Measurements from ENCODE around the gene P3R3URF. TPM values are rescaled to one million over a fixed set of nuclear protein-coding genes. Genes with fewer than 3 reads are reported as not detected.

The P3R3URF gene
- total RNA-seq, 1 donor from 2014 or later: not detected

- intact Hi-C loops (cut with DNase I): no loop called here
- DNase-seq (ENCODE audit: low spot score in 2 of 2): no peak
- H3K27me3 ChIP-seq: no peaks in the 10 kb centered on the region
- no peaks in the 10 kb centered on the region for H3K9me3 ChIP-seq
- no peaks in the 10 kb centered on the region for H3K36me3 ChIP-seq
- H3K4me1 ChIP-seq: no peaks in the 10 kb centered on the region
- TF ChIP-seq CTCF (IDR thresholded peaks at IDR 0.05): no peak
- H3K4me3 ChIP-seq: no peak overlapping the region
- H3K27ac ChIP-seq: no peak overlapping the region
These were observed 24.3 kb downstream of the P3R3URF start for GRCh38 chr1:46152016-46152415.

- no peak for DNase-seq (ENCODE audit: low spot score in 2 of 2)
- no peak overlapping the region for H3K4me3 ChIP-seq
- H3K36me3 ChIP-seq: no peaks in the 10 kb centered on the region
- intact Hi-C loops (cut with DNase I): no loop called here
- H3K4me1 ChIP-seq: no peaks in the 10 kb centered on the region
- no peaks in the 10 kb centered on the region for H3K9me3 ChIP-seq
- TF ChIP-seq CTCF (IDR thresholded peaks at IDR 0.05): no peak
- no peak overlapping the region for H3K27ac ChIP-seq
- H3K27me3 ChIP-seq: no peaks in the 10 kb centered on the region
These were observed 26.2 kb downstream of the P3R3URF start for GRCh38 chr1:46150085-46150484.

GRCh38 chr1:46148318-46148717, 28.0 kb downstream of the P3R3URF start:
- H3K27me3 ChIP-seq: no peaks in the 10 kb centered on the region
- H3K9me3 ChIP-seq: no peaks in the 10 kb centered on the region
- H3K4me1 ChIP-seq: no peaks in the 10 kb centered on the region
- H3K36me3 ChIP-seq: no peaks in the 10 kb centered on the region
- DNase-seq (ENCODE audit: low spot score in 2 of 2): no peak
- no peak overlapping the region for H3K27ac ChIP-seq
- TF ChIP-seq CTCF (IDR thresholded peaks at IDR 0.05): no peak
- H3K4me3 ChIP-seq: no peak overlapping the region
- intact Hi-C loops (cut with DNase I): no loop called here

GRCh38 chr1:46137916-46138315, 38.4 kb downstream of the P3R3URF start:
- Histone ChIP-seq H3K9me3 (no peaks in the 10 kb centered on the region), H3K4me3 (peak overlapping the region in 1 of 2 donors; percentile 16), H3K27ac (peak overlapping the region; percentile 48 to 62), H3K4me1 (peaks cover 5 to 14% of the 10 kb centered on the region in 2 donors), H3K27me3 (no peaks in the 10 kb centered on the region), H3K36me3 (no peaks in the 10 kb centered on the region)
- no peak for TF ChIP-seq CTCF (IDR thresholded peaks at IDR 0.05)
- intact Hi-C loops (cut with DNase I): loop anchor here (10.0 kb wide), 1 partner anchor 643 kb away; the partner anchor contains the start of gene TESK2
- no peak for DNase-seq (ENCODE audit: low spot score in 2 of 2)

GRCh38 chr1:46136711-46137110, 39.6 kb downstream of the P3R3URF start:
- Histone ChIP-seq H3K36me3 (no peaks in the 10 kb centered on the region), H3K9me3 (no peaks in the 10 kb centered on the region), H3K27me3 (no peaks in the 10 kb centered on the region), H3K4me3 (no peak overlapping the region), H3K27ac (no peak overlapping the region), H3K4me1 (peaks cover 5 to 14% of the 10 kb centered on the region in 2 donors)
- no peak for DNase-seq (ENCODE audit: low spot score in 2 of 2)
- no peak for TF ChIP-seq CTCF (IDR thresholded peaks at IDR 0.05)
- intact Hi-C loops (cut with DNase I): loop anchor here (10.0 kb wide), 1 partner anchor 642 kb away; the partner anchor contains the start of gene TESK2
